Breast epithelium (tissue), 4 donors: Measurements from ENCODE around the gene MAST4. TPM values are rescaled to one million over a fixed set of nuclear protein-coding genes. Genes with fewer than 3 reads are reported as not detected.

ENCODE experiments used
- DNase-seq, 2 donors: peaks; one replicate each; pipeline ENCODE4 v3.0.0-alpha.2; 2019; ENCODE audit warnings: low spot score in 2 of 2
- H3K27ac ChIP-seq, 2 donors: fragments of 200-600 bp; sonication (generic) in 1 of 2; one replicate each; pipeline ENCODE4 v1.5.1; 2016 to 2019; ENCODE audit warnings: mild to moderate bottlenecking in 1 of 2
- H3K27me3 ChIP-seq, 2 donors: fragments of 200-600 bp; sonication (generic) in 1 of 2; one replicate each; pipeline versions ENCODE4 v1.5.1 to v1.6.0; 2017 to 2019; ENCODE audit warnings: control low read depth in 1 of 2, mild to moderate bottlenecking in 1 of 2
- H3K36me3 ChIP-seq: fragments of 200-600 bp; one replicate; pipeline ENCODE4 v1.5.1; 2019
- H3K4me1 ChIP-seq, 2 donors: fragments of 200-600 bp; sonication (generic); one replicate each; pipeline ENCODE4 v1.5.1; 2016 to 2019; ENCODE audit warnings: control low read depth in 1 of 2
- H3K4me3 ChIP-seq, 3 donors: fragments of 200-600 bp; sonication (generic); 1 replicate in 2 of 3; 2 replicates in 1 of 3; pipeline ENCODE4 v1.5.1; 2016 to 2019; ENCODE audit warnings: mild to moderate bottlenecking in 3 of 3, moderate library complexity in 2 of 3
- H3K9me3 ChIP-seq, 2 donors: fragments of 200-600 bp; sonication (generic) in 1 of 2; one replicate each; pipeline ENCODE4 v1.5.1; 2016 to 2019; ENCODE audit warnings: control low read depth in 1 of 2
- POLR2A ChIP-seq: fragments of 450-650 bp; IDR thresholded peaks from one replicate; pipeline ENCODE4 v1.6.1; 2016; ENCODE audit warnings: antibody characterized with exemption, mild to moderate bottlenecking, moderate library complexity
- POLR2AphosphoS5 ChIP-seq, 3 donors: sonication (generic); formaldehyde crosslinking; IDR thresholded peaks; one replicate each; pipeline ENCODE4 v1.6.1; 2017; ENCODE audit warnings: antibody characterized with exemption in 3 of 3
- intact Hi-C: fragments of 100-400 bp; cut with DNase I; formaldehyde crosslinking; loops from one replicate; pipeline ENCODE4 v1.15.1; 2023; ENCODE audit warnings: low total_unique reads
- total RNA-seq, 3 donors: library from RNA; depleted of rRNA; stranded (reverse); fragments of >200 nt; gene quantifications; one replicate each; pipeline ENCODE4 v1.1.0, GENCODE V29; 2016
- TF ChIP-seq, protein P1 (sequence below), 3 donors: fragments of 450-650 bp; IDR thresholded peaks; one replicate each; pipeline ENCODE4 v1.5.1; 2016 to 2017; ENCODE audit warnings: antibody characterized with exemption in 3 of 3, mild to moderate bottlenecking in 3 of 3, moderate library complexity in 3 of 3

Gene MAST4
- total RNA-seq, 3 donors from 2014 or later = 28.0 to 61.5 (median 50.1) TPM

DNA sequence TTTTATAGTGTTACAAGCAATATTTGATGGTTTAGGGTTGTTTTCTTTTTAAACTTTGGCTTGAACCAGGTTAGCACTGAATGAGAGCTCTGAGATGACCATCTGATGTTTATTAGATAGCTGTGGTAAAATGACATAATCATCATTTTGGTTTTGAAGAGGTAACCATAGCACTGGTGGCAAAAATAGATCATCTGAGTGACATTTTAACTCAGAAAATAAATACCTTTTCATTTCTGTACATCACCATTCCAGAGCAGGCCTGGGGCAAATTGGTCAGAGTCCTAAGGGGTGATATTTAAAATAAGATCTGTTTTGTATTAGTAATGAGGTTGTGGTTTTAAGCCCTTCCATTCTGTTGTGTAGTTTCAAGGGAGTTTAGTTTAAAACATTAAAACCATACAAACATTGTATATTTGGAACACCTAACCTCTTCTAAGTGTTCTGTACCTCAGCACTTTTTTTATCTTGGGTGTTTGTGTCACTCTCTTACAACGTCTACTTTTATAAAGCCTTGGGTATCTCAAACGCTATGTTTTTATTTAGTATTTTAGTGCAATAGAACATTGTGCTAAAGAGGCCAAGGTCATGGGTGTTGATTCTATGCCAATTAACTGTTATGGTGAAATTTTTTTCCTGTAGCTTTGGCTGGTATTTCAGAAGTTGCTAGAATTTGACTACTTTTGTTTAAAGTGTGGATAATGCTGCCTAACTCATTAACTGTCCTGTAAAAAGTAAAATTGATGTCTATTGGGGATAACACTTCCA lies 434.3 kb downstream of the MAST4 start:
- Histone ChIP-seq H3K4me3 (no peak overlapping the region), H3K36me3 (no peaks in the 10 kb centered on the region), H3K4me1 (no peaks in the 10 kb centered on the region), H3K27ac (peak overlapping the region in 1 of 2 donors; percentile 15), H3K9me3 (no peaks in the 10 kb centered on the region), H3K27me3 (no peaks in the 10 kb centered on the region)
- no peak for DNase-seq
- TF ChIP-seq POLR2AphosphoS5 (IDR thresholded peaks at IDR 0.05) = no peak
- TF ChIP-seq POLR2A = no peak
- intact Hi-C loops = no loop called here

DNA sequence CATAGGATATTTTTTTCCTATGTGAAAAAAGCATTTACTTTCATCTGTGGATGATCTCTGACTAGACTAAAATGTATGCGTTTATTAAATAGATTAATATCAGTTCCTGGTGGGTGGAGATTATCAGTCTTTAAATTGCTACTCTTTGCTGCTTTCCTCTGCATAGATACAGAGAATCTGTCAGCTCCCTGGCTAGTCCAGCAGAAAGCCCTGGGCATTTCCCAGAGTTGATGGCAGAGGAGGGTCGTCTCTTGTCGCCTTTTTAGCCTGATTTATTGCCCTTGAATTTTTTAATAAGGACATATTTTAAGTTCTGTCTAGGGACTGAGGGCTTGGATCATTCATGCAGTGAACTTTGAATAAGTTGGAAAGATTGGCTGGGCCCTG lies 434.9 kb downstream of the MAST4 start:
- no peaks in the 10 kb centered on the region for H3K36me3 ChIP-seq
- no peaks in the 10 kb centered on the region for H3K4me1 ChIP-seq
- no peak for DNase-seq
- H3K9me3 ChIP-seq = no peaks in the 10 kb centered on the region
- H3K27ac ChIP-seq = peak overlapping the region in 1 of 2 donors; percentile 15
- H3K4me3 ChIP-seq = no peak overlapping the region
- intact Hi-C loops = no loop called here
- H3K27me3 ChIP-seq = no peaks in the 10 kb centered on the region
- TF ChIP-seq, protein P1, sequence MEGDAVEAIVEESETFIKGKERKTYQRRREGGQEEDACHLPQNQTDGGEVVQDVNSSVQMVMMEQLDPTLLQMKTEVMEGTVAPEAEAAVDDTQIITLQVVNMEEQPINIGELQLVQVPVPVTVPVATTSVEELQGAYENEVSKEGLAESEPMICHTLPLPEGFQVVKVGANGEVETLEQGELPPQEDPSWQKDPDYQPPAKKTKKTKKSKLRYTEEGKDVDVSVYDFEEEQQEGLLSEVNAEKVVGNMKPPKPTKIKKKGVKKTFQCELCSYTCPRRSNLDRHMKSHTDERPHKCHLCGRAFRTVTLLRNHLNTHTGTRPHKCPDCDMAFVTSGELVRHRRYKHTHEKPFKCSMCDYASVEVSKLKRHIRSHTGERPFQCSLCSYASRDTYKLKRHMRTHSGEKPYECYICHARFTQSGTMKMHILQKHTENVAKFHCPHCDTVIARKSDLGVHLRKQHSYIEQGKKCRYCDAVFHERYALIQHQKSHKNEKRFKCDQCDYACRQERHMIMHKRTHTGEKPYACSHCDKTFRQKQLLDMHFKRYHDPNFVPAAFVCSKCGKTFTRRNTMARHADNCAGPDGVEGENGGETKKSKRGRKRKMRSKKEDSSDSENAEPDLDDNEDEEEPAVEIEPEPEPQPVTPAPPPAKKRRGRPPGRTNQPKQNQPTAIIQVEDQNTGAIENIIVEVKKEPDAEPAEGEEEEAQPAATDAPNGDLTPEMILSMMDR (IDR thresholded peaks at IDR 0.05) = no peak
- TF ChIP-seq POLR2AphosphoS5 (IDR thresholded peaks at IDR 0.05) (no peak), POLR2A (no peak)

DNA sequence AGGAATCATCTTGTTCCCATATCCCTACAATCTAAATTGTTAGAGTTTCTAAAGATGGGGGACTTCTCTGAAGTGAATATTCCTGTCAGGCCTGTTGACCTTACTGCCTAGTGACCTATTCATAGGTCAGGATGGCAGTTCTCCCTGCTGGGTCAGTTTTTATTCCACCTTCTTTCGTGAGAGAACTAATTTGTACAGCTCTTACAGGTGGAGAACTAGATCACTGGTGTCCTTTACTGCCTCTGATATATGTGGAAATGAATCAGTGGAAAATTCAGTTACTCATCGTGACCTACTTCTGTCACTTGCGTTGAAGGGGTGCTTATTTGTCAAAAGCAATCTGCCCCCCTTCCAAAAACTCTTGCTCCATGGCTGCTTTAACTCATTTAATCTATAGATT lies 435.5 kb downstream of the MAST4 start:
- intact Hi-C loops = no loop called here
- H3K36me3 ChIP-seq = no peaks in the 10 kb centered on the region
- TF ChIP-seq, protein P1 (IDR thresholded peaks at IDR 0.05) = no peak
- TF ChIP-seq POLR2AphosphoS5 (IDR thresholded peaks at IDR 0.05) (no peak), POLR2A (no peak)
- no peaks in the 10 kb centered on the region for H3K4me1 ChIP-seq
- no peaks in the 10 kb centered on the region for H3K27me3 ChIP-seq
- H3K4me3 ChIP-seq = no peak overlapping the region
- no peak overlapping the region for H3K27ac ChIP-seq
- no peaks in the 10 kb centered on the region for H3K9me3 ChIP-seq
- no peak for DNase-seq

DNA sequence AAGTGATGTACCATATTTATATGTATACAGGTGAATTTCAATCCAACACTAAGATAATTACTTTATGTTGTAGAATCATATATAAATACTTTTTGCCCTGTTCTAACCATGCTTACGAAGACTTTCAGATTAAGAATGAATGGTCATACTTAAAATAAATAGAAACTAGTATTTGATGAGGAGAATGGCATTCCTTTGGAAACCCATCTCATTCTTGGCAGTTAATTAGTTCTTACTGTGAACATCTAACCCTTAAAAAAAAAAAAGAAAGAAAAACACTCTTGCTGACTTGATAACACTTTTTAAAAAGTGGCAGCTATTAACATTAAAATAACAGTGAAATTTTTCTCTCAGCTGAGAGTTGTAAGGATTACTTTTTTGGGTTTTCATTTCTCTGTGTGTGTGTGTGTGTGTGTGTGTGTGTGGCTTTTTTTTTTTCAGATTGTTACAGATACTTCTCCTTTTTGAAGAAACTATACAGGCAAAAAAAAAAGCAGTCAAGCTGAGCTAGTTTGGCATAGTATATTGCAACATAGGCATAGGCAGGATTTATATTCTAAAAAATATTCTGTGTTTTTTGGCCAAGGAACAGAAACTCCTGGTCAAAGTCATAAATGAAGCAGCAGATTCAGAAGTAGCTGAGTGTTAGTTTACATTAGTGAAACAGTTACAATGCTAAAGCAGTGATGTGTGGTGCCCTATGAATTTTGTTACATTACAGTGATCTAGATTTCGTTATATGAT lies 436.9 kb downstream of the MAST4 start:
- H3K9me3 ChIP-seq = no peaks in the 10 kb centered on the region
- H3K4me3 ChIP-seq = no peak overlapping the region
- H3K27me3 ChIP-seq = no peaks in the 10 kb centered on the region
- H3K36me3 ChIP-seq = no peaks in the 10 kb centered on the region
- no peaks in the 10 kb centered on the region for H3K4me1 ChIP-seq
- TF ChIP-seq, protein P1 (IDR thresholded peaks at IDR 0.05) = no peak
- TF ChIP-seq POLR2AphosphoS5 (IDR thresholded peaks at IDR 0.05) (no peak), POLR2A (no peak)
- no peak overlapping the region for H3K27ac ChIP-seq
- intact Hi-C loops = no loop called here
- no peak for DNase-seq

DNA sequence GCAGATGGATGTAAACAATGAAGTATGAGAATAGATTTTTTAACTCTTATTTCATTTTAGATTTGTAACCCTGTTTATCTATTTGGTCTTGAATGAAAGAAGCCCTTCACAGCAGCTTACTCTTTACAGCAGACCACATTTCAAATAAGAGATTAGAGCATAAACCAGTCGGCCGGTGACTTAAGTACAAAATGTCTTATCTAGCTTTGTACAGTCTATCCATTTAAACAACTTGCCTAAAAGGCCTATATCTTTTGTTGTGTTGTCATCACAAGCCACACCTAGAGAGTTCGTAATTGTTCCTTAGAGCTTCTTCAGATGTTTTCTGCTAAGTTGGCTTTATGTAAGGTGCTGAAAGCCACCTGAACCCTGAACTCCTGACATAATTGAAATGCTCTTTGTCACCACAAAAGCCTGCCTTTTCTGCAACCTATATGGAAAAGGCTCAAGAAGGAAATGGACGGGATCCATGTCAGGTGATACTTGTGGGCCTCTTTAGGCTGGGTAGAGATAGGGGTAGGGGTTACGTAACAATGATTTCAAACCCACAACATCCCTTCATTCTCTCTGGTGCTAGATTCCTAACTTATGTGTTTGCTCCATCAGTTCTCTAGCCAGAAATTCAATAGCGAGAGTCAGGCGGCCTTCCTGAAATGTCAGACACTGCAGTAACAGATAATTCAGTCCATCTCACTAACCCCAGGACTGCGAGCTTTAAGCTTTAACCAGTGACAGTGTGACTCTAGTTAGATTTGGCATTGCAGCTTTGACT lies 437.9 kb downstream of the MAST4 start:
- Histone ChIP-seq H3K4me1 (no peaks in the 10 kb centered on the region), H3K27ac (no peak overlapping the region), H3K36me3 (no peaks in the 10 kb centered on the region), H3K9me3 (no peaks in the 10 kb centered on the region), H3K27me3 (no peaks in the 10 kb centered on the region), H3K4me3 (no peak overlapping the region)
- TF ChIP-seq POLR2AphosphoS5 (IDR thresholded peaks at IDR 0.05) (no peak), POLR2A (no peak)
- TF ChIP-seq, protein P1 (IDR thresholded peaks at IDR 0.05) = no peak
- intact Hi-C loops = no loop called here
- no peak for DNase-seq
